Kidney (tissue), 14 donors: ENCODE data around the gene TSHR. TPM values are rescaled to one million over a fixed set of nuclear protein-coding genes. Genes with fewer than 3 reads are reported as not detected.

Experiments used
- DNase-seq, 5 donors: peaks; one replicate each; pipeline ENCODE4 v3.0.0-alpha.2; 2013 to 2020
- FAIRE-seq: peaks from 2 replicates; lab custom pipeline; 2012; peaks lifted over from hg19 to GRCh38; lab: Jason Lieb, UNC
- H3K27ac ChIP-seq, 2 donors: one replicate each; pipeline ENCODE4 v1.7.0; 2013; ENCODE audit warnings: low read depth in 2 of 2, low read length in 2 of 2, inconsistent platforms in 1 of 2
- H3K27me3 ChIP-seq: one replicate; pipeline ENCODE4 v1.7.1; 2013; ENCODE audit warnings: low read length, inconsistent platforms; ENCODE audit not compliant: control insufficient read depth, insufficient read depth
- H3K36me3 ChIP-seq, 3 donors: one replicate each; pipeline versions ENCODE4 v1.7.0 to v1.7.1; 2013; ENCODE audit warnings: low read length in 3 of 3, control low read depth in 1 of 3, inconsistent platforms in 1 of 3; ENCODE audit not compliant: insufficient read depth in 3 of 3, control insufficient read depth in 2 of 3
- H3K4me1 ChIP-seq, 3 donors: one replicate each; pipeline versions ENCODE4 v1.7.0 to v1.7.1; 2013; ENCODE audit warnings: low read length in 3 of 3, inconsistent platforms in 1 of 3, low read depth in 1 of 3; ENCODE audit not compliant: control insufficient read depth in 2 of 3, insufficient read depth in 2 of 3
- H3K4me3 ChIP-seq, 3 donors: one replicate each; pipeline versions ENCODE4 v1.7.0 to v1.8.1; 2013; ENCODE audit warnings: low read length in 3 of 3, control low read depth in 1 of 3, inconsistent platforms in 1 of 3
- H3K9ac ChIP-seq, 3 donors: one replicate each; pipeline versions ENCODE4 v1.7.0 to v1.7.1; 2013; ENCODE audit warnings: low read length in 3 of 3, control low read depth in 1 of 3, inconsistent platforms in 1 of 3
- H3K9me3 ChIP-seq, 3 donors: one replicate each; pipeline versions ENCODE4 v1.7.0 to v1.7.1; 2013; ENCODE audit warnings: low read length in 3 of 3, control low read depth in 1 of 3, inconsistent platforms in 1 of 3; ENCODE audit not compliant: control insufficient read depth in 2 of 3, insufficient read depth in 1 of 3
- CTCF ChIP-seq: IDR thresholded peaks from 3 replicates; pipeline ENCODE4 v1.5.1; 2012; ENCODE audit warnings: mild to moderate bottlenecking, moderate library complexity, borderline replicate concordance; ENCODE audit not compliant: insufficient read depth; ENCODE audit errors: extremely low read depth
- intact Hi-C: fragments of 100-400 bp; cut with DNase I; formaldehyde crosslinking; loops from one replicate; pipeline ENCODE4 v1.11.1; 2022
- polyA plus RNA-seq: library from polyadenylated mRNA; stranded (reverse); fragments of 350-450 nt; fragmentation: Illumina TruSeq; extraction: RNeasy Lipid Tissue Mini Kit (QIAGEN cat#74804); gene quantifications from one replicate; pipeline ENCODE4 v1.2.3, GENCODE V29; 2014; ENCODE audit warnings: low read depth, low replicate concordance; ENCODE audit not compliant: insufficient read depth
- total RNA-seq: library from RNA; stranded (reverse); fragmentation: NEBNext Ultra II Directional; extraction: Animal tissue kit (Norgen Biotek cat#: 25700); gene quantifications from one replicate; pipeline ENCODE4 v1.2.1, GENCODE V29; 2021
- donor health status: control.
- donor health status: control.
- donor health status: control.
- donor health status: control.
- donor health status: control.
- donor health status: DM: yes; HTN: yes; CAD: no.
- donor health status: Normal renal cell carcinoma (clear cell type).

TSHR gene
- total and polyA plus RNA-seq, 2 donors from 2014 or later = 0.98 TPM; not detected in 1

- Histone ChIP-seq H3K4me3 (no peak overlapping the region), H3K36me3 (no peaks in the 10 kb centered on the region), H3K27ac (no peak overlapping the region), H3K9ac (no peak overlapping the region), H3K27me3 (no peaks in the 10 kb centered on the region), H3K4me1 (no peaks in the 10 kb centered on the region), H3K9me3 (no peaks in the 10 kb centered on the region)
- no peak for DNase-seq
- no peak for TF ChIP-seq CTCF
- no peak for FAIRE-seq
- intact Hi-C loops = no loop called here
Observed at GRCh38 chr14:81153187-81153586, 197.8 kb downstream of the TSHR start.

- DNase-seq (no peak), FAIRE-seq (no peak)
- H3K4me1 ChIP-seq = no peaks in the 10 kb centered on the region
- H3K4me3 ChIP-seq = no peak overlapping the region
- intact Hi-C loops = no loop called here
- no peaks in the 10 kb centered on the region for H3K9me3 ChIP-seq
- no peak overlapping the region for H3K9ac ChIP-seq
- TF ChIP-seq CTCF = no peak
- no peaks in the 10 kb centered on the region for H3K36me3 ChIP-seq
- H3K27ac ChIP-seq = no peak overlapping the region
- no peaks in the 10 kb centered on the region for H3K27me3 ChIP-seq
Observed at GRCh38 chr14:81157431-81157830, 202.0 kb downstream of the TSHR start.

GRCh38 chr14:81161088-81161487, 205.7 kb downstream of the TSHR start:
- no peaks in the 10 kb centered on the region for H3K4me1 ChIP-seq
- no peak for FAIRE-seq
- intact Hi-C loops = no loop called here
- TF ChIP-seq CTCF = no peak
- H3K4me3 ChIP-seq = no peak overlapping the region
- H3K27ac ChIP-seq = no peak overlapping the region
- no peaks in the 10 kb centered on the region for H3K9me3 ChIP-seq
- H3K27me3 ChIP-seq = no peaks in the 10 kb centered on the region
- H3K36me3 ChIP-seq = no peaks in the 10 kb centered on the region
- no peak for DNase-seq
- H3K9ac ChIP-seq = no peak overlapping the region

GRCh38 chr14:81161749-81162148, 206.3 kb downstream of the TSHR start:
- no peak for TF ChIP-seq CTCF
- no peak overlapping the region for H3K27ac ChIP-seq
- H3K27me3 ChIP-seq = no peaks in the 10 kb centered on the region
- DNase-seq (no peak), FAIRE-seq (no peak)
- H3K9me3 ChIP-seq = no peaks in the 10 kb centered on the region
- H3K36me3 ChIP-seq = no peaks in the 10 kb centered on the region
- H3K4me1 ChIP-seq = no peaks in the 10 kb centered on the region
- no peak overlapping the region for H3K4me3 ChIP-seq
- no peak overlapping the region for H3K9ac ChIP-seq
- intact Hi-C loops = no loop called here
